NT2/D1 (cell line): ENCODE data around the gene KPNA4.
"Not testable (repeated sequence)": the region's sequence is repeated elsewhere in the genome, so short reads cannot be mapped to it uniquely, and the experiment has no call there.

Experiments used
- SUZ12 ChIP-seq: IDR thresholded peaks from 2 replicates; pipeline ENCODE4 v1.6.1; 2011; ENCODE audit not compliant: insufficient read length, insufficient read depth; ENCODE audit errors: extremely low read depth
- YY1 ChIP-seq: IDR thresholded peaks from 2 replicates; pipeline ENCODE4 v1.6.1; 2011; ENCODE audit not compliant: insufficient read length, insufficient read depth
- ZNF274 ChIP-seq: IDR thresholded peaks from 2 replicates; pipeline ENCODE4 v1.6.1; 2011; ENCODE audit warnings: mild to moderate bottlenecking, low read depth, low read length

GRCh38 chr3:160516391-160516790 lies 49.0 kb downstream of the KPNA4 start:
- TF ChIP-seq ZNF274, SUZ12, YY1: not testable (repeated sequence)
